Panc1 (cell line): ENCODE data around the gene SLC35F1. TPM values are rescaled to one million over a fixed set of nuclear protein-coding genes. Genes with fewer than 3 reads are reported as not detected.

Experiments
- ATAC-seq: fragments of 200-7000 bp; cut with Tn5 transposase; 2 replicates; pipeline ENCODE4 v1.9.1; 2020; ENCODE audit warnings: mild to moderate bottlenecking, moderate library complexity
- BruUV-seq: library from RNA; stranded (reverse); fragments of 400-500 nt; replicated peaks from 2 replicates; lab custom pipeline; 2021; lab: Mats Ljungman, UMichigan
- CTCF ChIA-PET: fragments of 300-600 bp; sonication (Branson Sonifier 250); formaldehyde crosslinking; loops from one replicate; lab custom pipeline; 2022; ENCODE audit warnings: antibody characterized with exemption; lab: Charles Lee
- POLR2A ChIA-PET: fragments of 300-600 bp; sonication (Branson Sonifier 250); formaldehyde crosslinking; loops from one replicate; lab custom pipeline; 2022; ENCODE audit warnings: antibody characterized with exemption; lab: Charles Lee
- DNase-seq: peaks from one replicate; pipeline ENCODE4 v3.0.0-alpha.2; 2010; ENCODE audit warnings: low read depth, low spot score
- H3K27ac ChIP-seq: 2 replicates; pipeline ENCODE4 v1.5.1; 2011; ENCODE audit warnings: mild to moderate bottlenecking, low read length, inconsistent platforms
- H3K27me3 ChIP-seq: fragments of 200-500 bp; sonication (Bioruptor generic); 2 replicates; pipeline ENCODE4 v1.6.0; 2014; ENCODE audit warnings: low read length, inconsistent platforms; ENCODE audit not compliant: control insufficient read depth, insufficient read depth
- H3K36me3 ChIP-seq: fragments of 200-500 bp; sonication (Bioruptor generic); 2 replicates; pipeline ENCODE4 v1.5.1; 2014; ENCODE audit warnings: inconsistent platforms, mild to moderate bottlenecking, low read length, moderate library complexity; ENCODE audit not compliant: control insufficient read depth, insufficient read depth
- H3K4me1 ChIP-seq: 2 replicates; pipeline ENCODE4 v1.5.1; 2011; ENCODE audit warnings: inconsistent platforms, mild to moderate bottlenecking, low read length, moderate library complexity; ENCODE audit not compliant: control insufficient read depth, insufficient read depth
- H3K4me3 ChIP-seq, 2 experiments: 2 replicates each; pipeline ENCODE4 v1.5.1; 2011 to 2012; ENCODE audit warnings: low read depth in 2 of 2, low read length in 2 of 2, mild to moderate bottlenecking in 2 of 2, inconsistent platforms in 1 of 2, moderate library complexity in 1 of 2
- H3K9me3 ChIP-seq: fragments of 200-500 bp; sonication (Bioruptor generic); 2 replicates; pipeline ENCODE4 v1.5.1; 2014; ENCODE audit warnings: low read depth, mild to moderate bottlenecking, inconsistent platforms, low read length, moderate library complexity; ENCODE audit not compliant: control insufficient read depth, insufficient read depth
- POLR2AphosphoS5 ChIP-seq: IDR thresholded peaks from 2 replicates; pipeline ENCODE4 v1.6.1; 2012; ENCODE audit warnings: mild to moderate bottlenecking, low read depth, low read length, moderate library complexity
- SIN3A ChIP-seq: IDR thresholded peaks from 2 replicates; pipeline ENCODE4 v1.6.1; 2012; ENCODE audit warnings: low read depth, mild to moderate bottlenecking, low read length, moderate library complexity, borderline replicate concordance; ENCODE audit not compliant: insufficient read depth
- TCF7L2 ChIP-seq: IDR thresholded peaks from 2 replicates; pipeline ENCODE4 v1.6.1; 2011; ENCODE audit warnings: mild to moderate bottlenecking, low read depth, low read length, inconsistent platforms
- in situ Hi-C: cut with HindIII; loops from 2 replicates; pipeline ENCODE4 v1.10.0; 2016; ENCODE audit warnings: low sequenced_read_pairs, low pct_unique_long_range_greater_than_20kb
- intact Hi-C: fragments of 100-400 bp; cut with micrococcal nuclease; formaldehyde crosslinking; loops from one replicate; pipeline ENCODE4 v1.10.0; 2022; ENCODE audit not compliant: unreplicated experiment
- total RNA-seq: library from RNA; stranded (reverse); gene quantifications from one replicate; pipeline ENCODE4 v1.2.1, GENCODE V29; 2021; ENCODE audit not compliant: unreplicated experiment
- TF ChIP-seq, protein P1 (sequence below), 2 experiments: IDR thresholded peaks; 2 replicates each; pipeline ENCODE4 v1.6.1; 2011 to 2012; ENCODE audit warnings: low read depth in 2 of 2, control low read depth in 1 of 2, low read length in 1 of 2, mild to moderate bottlenecking in 1 of 2, moderate library complexity in 1 of 2; ENCODE audit not compliant: insufficient read depth in 1 of 2
- TF ChIP-seq, protein P2 (sequence below): fragments of 450-650 bp; IDR thresholded peaks from 2 replicates; pipeline ENCODE4 v1.5.1; 2017; ENCODE audit warnings: mild to moderate bottlenecking

SLC35F1 gene
- total RNA-seq, 1 experiment from 2014 or later = not detected

DNA sequence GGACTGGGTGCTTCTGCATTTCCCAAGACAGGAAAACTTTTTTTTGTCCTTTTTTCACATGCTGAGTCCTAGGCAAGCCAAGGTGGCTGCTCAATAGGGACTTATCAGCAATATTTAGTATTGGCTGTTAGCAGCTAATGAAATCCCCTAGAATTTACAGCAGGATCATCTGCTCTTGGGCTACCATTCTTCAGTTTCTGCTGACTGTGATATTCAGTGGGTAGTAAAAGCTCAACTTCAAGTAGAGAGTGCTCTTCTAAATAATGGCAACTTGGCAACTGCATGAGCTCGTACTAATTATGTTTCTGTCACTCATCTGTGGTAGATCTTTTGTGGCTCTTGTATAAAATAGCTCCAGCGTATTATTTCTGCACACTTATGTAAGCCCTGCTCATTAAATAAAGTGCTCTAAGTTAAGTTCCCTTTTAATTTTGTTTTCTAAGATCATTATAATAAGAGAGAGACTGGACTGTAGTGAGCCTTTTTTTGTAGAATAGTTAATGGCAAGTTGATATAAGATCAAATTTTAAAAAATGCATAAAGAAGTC, 110.3 kb downstream of the SLC35F1 start:
- in situ Hi-C loops = no loop called here
- Histone ChIP-seq H3K4me3 (no peak overlapping the region), H3K27me3 (no peaks in the 10 kb centered on the region), H3K4me1 (no peaks in the 10 kb centered on the region), H3K36me3 (no peaks in the 10 kb centered on the region), H3K27ac (no peak overlapping the region), H3K9me3 (no peaks in the 10 kb centered on the region)
- ChIA-PET CTCF (no interaction called here), POLR2A (interaction anchor here (0.5 kb wide), 1 partner anchor 163 kb away, joined by 3 read pairs; no protein-coding TSS in a partner anchor)
- no peak for ATAC-seq
- no TSS peak for BruUV-seq
- DNase-seq = no peak
- intact Hi-C loops = no loop called here
- no peak for TF ChIP-seq TCF7L2
- TF ChIP-seq, protein P1, sequence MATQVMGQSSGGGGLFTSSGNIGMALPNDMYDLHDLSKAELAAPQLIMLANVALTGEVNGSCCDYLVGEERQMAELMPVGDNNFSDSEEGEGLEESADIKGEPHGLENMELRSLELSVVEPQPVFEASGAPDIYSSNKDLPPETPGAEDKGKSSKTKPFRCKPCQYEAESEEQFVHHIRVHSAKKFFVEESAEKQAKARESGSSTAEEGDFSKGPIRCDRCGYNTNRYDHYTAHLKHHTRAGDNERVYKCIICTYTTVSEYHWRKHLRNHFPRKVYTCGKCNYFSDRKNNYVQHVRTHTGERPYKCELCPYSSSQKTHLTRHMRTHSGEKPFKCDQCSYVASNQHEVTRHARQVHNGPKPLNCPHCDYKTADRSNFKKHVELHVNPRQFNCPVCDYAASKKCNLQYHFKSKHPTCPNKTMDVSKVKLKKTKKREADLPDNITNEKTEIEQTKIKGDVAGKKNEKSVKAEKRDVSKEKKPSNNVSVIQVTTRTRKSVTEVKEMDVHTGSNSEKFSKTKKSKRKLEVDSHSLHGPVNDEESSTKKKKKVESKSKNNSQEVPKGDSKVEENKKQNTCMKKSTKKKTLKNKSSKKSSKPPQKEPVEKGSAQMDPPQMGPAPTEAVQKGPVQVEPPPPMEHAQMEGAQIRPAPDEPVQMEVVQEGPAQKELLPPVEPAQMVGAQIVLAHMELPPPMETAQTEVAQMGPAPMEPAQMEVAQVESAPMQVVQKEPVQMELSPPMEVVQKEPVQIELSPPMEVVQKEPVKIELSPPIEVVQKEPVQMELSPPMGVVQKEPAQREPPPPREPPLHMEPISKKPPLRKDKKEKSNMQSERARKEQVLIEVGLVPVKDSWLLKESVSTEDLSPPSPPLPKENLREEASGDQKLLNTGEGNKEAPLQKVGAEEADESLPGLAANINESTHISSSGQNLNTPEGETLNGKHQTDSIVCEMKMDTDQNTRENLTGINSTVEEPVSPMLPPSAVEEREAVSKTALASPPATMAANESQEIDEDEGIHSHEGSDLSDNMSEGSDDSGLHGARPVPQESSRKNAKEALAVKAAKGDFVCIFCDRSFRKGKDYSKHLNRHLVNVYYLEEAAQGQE (IDR thresholded peaks at IDR 0.05; ENCODE audit: insufficient read depth in 1 of 2, low read depth in 2 of 2, low read length in 1 of 2) = no peak
- no peak for TF ChIP-seq SIN3A
- TF ChIP-seq, protein P2, sequence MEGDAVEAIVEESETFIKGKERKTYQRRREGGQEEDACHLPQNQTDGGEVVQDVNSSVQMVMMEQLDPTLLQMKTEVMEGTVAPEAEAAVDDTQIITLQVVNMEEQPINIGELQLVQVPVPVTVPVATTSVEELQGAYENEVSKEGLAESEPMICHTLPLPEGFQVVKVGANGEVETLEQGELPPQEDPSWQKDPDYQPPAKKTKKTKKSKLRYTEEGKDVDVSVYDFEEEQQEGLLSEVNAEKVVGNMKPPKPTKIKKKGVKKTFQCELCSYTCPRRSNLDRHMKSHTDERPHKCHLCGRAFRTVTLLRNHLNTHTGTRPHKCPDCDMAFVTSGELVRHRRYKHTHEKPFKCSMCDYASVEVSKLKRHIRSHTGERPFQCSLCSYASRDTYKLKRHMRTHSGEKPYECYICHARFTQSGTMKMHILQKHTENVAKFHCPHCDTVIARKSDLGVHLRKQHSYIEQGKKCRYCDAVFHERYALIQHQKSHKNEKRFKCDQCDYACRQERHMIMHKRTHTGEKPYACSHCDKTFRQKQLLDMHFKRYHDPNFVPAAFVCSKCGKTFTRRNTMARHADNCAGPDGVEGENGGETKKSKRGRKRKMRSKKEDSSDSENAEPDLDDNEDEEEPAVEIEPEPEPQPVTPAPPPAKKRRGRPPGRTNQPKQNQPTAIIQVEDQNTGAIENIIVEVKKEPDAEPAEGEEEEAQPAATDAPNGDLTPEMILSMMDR = no peak
- no peak for TF ChIP-seq POLR2AphosphoS5

DNA sequence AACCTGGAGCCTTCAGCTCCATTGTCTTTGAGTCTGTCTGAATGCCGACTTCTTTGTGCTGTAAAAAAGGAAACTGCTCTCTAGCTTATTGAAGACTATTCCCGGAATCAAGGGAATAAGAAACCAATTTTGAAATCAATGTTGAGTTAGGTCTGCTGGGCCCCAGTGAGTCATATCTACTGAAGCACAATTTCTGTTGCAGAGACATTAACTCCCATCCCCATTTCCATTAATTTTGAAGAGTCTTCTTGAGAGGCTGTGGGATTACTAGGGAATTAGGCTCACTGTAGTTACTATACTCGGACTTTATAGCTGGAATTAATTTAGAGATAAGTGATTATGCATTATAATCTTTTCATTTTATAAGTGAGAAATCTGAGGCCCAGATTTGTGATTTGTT, 116.7 kb downstream of the SLC35F1 start:
- TF ChIP-seq, protein P1 (IDR thresholded peaks at IDR 0.05; ENCODE audit: insufficient read depth in 1 of 2, low read depth in 2 of 2, low read length in 1 of 2) = no peak
- TF ChIP-seq SIN3A = no peak
- TF ChIP-seq, protein P2 = no peak
- TF ChIP-seq POLR2AphosphoS5 = no peak
- no peak for TF ChIP-seq TCF7L2
- ChIA-PET CTCF (no interaction called here), POLR2A (no interaction called here)
- Histone ChIP-seq H3K27ac (no peak overlapping the region), H3K4me1 (no peaks in the 10 kb centered on the region), H3K36me3 (no peaks in the 10 kb centered on the region), H3K27me3 (no peaks in the 10 kb centered on the region), H3K4me3 (no peak overlapping the region), H3K9me3 (no peaks in the 10 kb centered on the region)
- intact Hi-C loops = no loop called here
- in situ Hi-C loops = no loop called here
- BruUV-seq = no TSS peak
- no peak for DNase-seq
- no peak for ATAC-seq
